ENCODE results near the gene ARID1B.
A peak's percentile ranks its signal among the peaks of the same experiment; 100 is the strongest.

- no peak for TF ChIP-seq TCF7L2 (IDR thresholded peaks at IDR 0.05; ENCODE audit: borderline replicate concordance, low read depth, low read length)
- peak; percentile 41 for TF ChIP-seq CTCF (tag by site-specific recombination; IDR thresholded peaks at IDR 0.05)
These were observed 637 bp downstream of the ARID1B start for GRCh38 chr6:156777577-156778453.

All from HEK293 (cell line).